Lower lobe of right lung (tissue), 2 donors: ENCODE measurements around the gene SUMO1. TPM values are rescaled to one million over a fixed set of nuclear protein-coding genes. Genes with fewer than 3 reads are reported as not detected.

Experiments used
- ATAC-seq, 2 donors: fragments of 200-7000 bp; cut with Tn5 transposase; one replicate each; pipeline ENCODE4 v1.9.1; 2020 to 2022; ENCODE audit warnings: mild to moderate bottlenecking in 2 of 2, moderate library complexity in 2 of 2
- DNase-seq: peaks from one replicate; pipeline ENCODE4 v3.0.0-alpha.2; 2020
- H3K27ac ChIP-seq: fragments of 200-600 bp; one replicate; pipeline ENCODE4 v1.8.0; 2022
- H3K27me3 ChIP-seq: fragments of 200-600 bp; one replicate; pipeline ENCODE4 v1.8.0; 2022; ENCODE audit warnings: low read depth
- H3K36me3 ChIP-seq: fragments of 200-600 bp; one replicate; pipeline ENCODE4 v1.8.0; 2022; ENCODE audit warnings: mild to moderate bottlenecking
- H3K4me1 ChIP-seq: fragments of 200-600 bp; one replicate; pipeline ENCODE4 v1.8.0; 2022
- H3K4me3 ChIP-seq: fragments of 200-600 bp; one replicate; pipeline ENCODE4 v1.8.0; 2022; ENCODE audit warnings: mild to moderate bottlenecking
- H3K9me3 ChIP-seq: fragments of 200-600 bp; one replicate; pipeline ENCODE4 v1.8.0; 2022
- intact Hi-C: fragments of 100-400 bp; cut with DNase I; formaldehyde crosslinking; loops from one replicate; pipeline ENCODE4 v1.11.0; 2022
- total RNA-seq: library from RNA; stranded (reverse); fragmentation: NEBNext Ultra II Directional; extraction: Animal tissue kit (Norgen Biotek cat#: 25700); gene quantifications from one replicate; pipeline ENCODE4 v1.2.1, GENCODE V29; 2021
- TF ChIP-seq, protein P1 (sequence below): fragments of 200-600 bp; IDR thresholded peaks from one replicate; pipeline ENCODE4 v1.8.0; 2022; ENCODE audit warnings: antibody characterized with exemption, mild to moderate bottlenecking
- donor health status: DM: no; HTN: yes; CAD: no; lungs with severe emphysema.

SUMO1 gene
- total RNA-seq, 1 donor from 2014 or later = 70.1 TPM

DNA sequence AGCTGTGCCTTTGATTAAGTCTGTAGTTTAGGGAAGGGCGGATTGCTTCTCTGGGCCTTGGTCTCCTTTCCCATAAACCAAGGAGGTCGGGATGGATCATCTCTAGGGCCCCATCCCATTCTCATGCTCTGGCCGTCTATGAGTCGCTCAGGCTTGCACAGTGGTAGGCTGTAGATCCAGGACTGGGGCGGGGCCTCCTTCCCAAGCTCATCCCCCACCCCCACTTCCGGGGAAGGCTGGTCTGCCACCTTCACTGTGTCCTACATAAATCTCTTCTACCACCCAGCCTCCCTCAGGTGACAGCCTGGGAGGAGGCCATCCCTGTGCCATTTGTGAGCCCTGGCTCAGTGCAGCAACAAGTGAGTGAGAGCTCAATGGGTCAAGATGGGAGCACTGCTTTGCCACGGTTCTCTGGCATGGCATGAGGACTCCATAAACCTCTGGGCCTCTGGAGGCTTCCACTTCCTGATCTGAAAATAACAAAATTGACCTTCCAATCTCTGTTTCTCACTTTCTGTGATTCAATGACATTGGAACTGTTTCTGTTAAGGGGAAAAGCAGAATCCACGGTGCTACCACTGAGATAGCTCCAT lies 68.5 kb downstream of the SUMO1 start:
- intact Hi-C loops = no loop called here
- no peak for ATAC-seq
- no peak for DNase-seq

DNA sequence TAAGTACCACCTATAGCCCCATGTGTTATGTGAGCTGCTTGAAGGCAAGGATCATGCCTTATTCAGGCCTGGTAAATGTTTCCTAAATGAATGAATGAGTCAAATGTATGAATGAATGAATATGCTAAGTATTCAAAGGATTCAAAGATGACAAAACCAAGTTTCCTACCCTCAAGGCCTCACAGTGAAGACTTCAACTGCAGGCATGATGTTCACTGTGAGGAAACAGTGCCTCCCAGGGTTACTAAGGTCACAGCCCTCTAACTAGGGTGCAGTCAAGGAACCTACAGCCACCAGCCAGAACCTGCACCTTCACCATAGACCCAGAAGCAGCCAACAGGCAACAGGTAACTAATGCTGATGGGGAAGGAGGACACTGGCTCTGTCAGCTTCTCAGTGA lies 69.3 kb downstream of the SUMO1 start:
- intact Hi-C loops = no loop called here
- DNase-seq (no peak), ATAC-seq (no peak)
- H3K9me3 ChIP-seq = no peaks in the 10 kb centered on the region
- H3K36me3 ChIP-seq = no peaks in the 10 kb centered on the region
- no peaks in the 10 kb centered on the region for H3K27me3 ChIP-seq
- TF ChIP-seq, protein P1, sequence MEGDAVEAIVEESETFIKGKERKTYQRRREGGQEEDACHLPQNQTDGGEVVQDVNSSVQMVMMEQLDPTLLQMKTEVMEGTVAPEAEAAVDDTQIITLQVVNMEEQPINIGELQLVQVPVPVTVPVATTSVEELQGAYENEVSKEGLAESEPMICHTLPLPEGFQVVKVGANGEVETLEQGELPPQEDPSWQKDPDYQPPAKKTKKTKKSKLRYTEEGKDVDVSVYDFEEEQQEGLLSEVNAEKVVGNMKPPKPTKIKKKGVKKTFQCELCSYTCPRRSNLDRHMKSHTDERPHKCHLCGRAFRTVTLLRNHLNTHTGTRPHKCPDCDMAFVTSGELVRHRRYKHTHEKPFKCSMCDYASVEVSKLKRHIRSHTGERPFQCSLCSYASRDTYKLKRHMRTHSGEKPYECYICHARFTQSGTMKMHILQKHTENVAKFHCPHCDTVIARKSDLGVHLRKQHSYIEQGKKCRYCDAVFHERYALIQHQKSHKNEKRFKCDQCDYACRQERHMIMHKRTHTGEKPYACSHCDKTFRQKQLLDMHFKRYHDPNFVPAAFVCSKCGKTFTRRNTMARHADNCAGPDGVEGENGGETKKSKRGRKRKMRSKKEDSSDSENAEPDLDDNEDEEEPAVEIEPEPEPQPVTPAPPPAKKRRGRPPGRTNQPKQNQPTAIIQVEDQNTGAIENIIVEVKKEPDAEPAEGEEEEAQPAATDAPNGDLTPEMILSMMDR = no peak
- no peak overlapping the region for H3K4me3 ChIP-seq
- H3K4me1 ChIP-seq = peaks cover 14% of the 10 kb centered on the region
- no peak overlapping the region for H3K27ac ChIP-seq

More for the DNA sequence above, 68.5 kb downstream of the SUMO1 start:
- Histone ChIP-seq H3K27ac (no peak overlapping the region), H3K9me3 (no peaks in the 10 kb centered on the region), H3K4me1 (peaks cover 14% of the 10 kb centered on the region), H3K36me3 (no peaks in the 10 kb centered on the region), H3K27me3 (no peaks in the 10 kb centered on the region), H3K4me3 (no peak overlapping the region)
- TF ChIP-seq, protein P1 = no peak

DNA sequence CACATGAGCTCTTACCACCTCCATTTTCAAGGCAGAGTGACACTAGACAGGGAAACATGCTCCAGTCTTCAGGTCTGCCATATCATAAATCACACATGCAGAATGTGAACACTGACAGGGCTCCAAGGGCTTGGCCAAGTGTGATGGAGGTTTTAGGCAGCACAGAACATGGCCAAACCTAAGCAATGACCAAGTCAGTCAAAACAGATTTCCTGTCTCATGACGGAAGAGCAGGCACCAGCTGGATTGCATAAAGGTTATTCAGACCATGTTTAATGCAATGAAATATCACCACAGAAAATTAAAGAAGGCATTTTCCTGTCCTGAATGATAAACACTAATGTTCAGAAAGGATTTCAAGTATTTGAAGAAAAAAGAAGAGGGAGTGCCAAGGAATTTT lies 72.5 kb downstream of the SUMO1 start:
- no peak for ATAC-seq
- Histone ChIP-seq H3K27ac (no peak overlapping the region), H3K4me1 (no peaks in the 10 kb centered on the region), H3K36me3 (no peaks in the 10 kb centered on the region), H3K27me3 (no peaks in the 10 kb centered on the region), H3K9me3 (no peaks in the 10 kb centered on the region), H3K4me3 (no peak overlapping the region)
- TF ChIP-seq, protein P1 = no peak
- intact Hi-C loops = no loop called here
- DNase-seq = no peak

DNA sequence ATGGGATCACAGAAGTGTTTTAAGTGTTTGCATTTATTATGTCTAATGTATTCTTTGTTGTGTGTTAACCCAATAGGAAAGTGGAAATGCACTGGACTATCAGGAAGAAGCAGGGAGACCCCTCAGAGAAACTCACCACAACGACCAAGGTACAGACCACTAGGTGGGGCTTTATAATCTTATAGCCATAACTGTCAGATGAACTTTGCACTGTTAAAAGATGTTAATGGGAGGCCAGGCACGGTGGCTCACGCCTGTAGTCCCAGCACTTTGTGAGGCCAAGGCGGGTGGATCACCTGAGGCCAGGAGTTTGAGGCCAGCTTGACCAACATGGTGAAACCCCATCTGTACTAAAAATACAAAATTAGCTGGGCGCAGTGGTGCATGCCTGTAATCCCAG lies 73.2 kb downstream of the SUMO1 start:
- TF ChIP-seq, protein P1 = no peak
- Histone ChIP-seq H3K36me3 (no peaks in the 10 kb centered on the region), H3K4me1 (no peaks in the 10 kb centered on the region), H3K4me3 (no peak overlapping the region), H3K27me3 (no peaks in the 10 kb centered on the region), H3K27ac (no peak overlapping the region), H3K9me3 (no peaks in the 10 kb centered on the region)
- ATAC-seq (no peak), DNase-seq (no peak)
- intact Hi-C loops = no loop called here

DNA sequence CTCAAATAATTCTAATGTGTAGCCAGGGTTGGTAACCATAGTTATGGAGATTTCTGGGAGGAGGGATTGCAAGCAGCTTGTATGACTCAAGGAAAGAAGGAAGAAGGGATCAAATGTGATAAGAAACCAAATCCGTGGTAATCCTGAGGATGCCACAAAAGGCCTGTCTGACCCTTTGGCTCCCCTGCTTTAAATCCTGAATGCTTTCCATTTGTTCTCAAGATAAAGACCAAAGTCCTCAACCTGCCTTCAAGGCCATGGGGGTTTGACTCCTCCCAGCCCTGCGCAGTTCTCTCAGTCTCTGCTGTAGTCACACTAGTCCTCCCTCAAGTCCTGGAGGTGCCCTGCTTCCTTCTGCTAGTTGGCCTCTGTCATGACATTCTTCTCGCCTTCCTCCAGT lies 74.0 kb downstream of the SUMO1 start:
- ATAC-seq = no peak
- intact Hi-C loops = no loop called here
- H3K4me1 ChIP-seq = no peaks in the 10 kb centered on the region
- H3K9me3 ChIP-seq = no peaks in the 10 kb centered on the region
- no peaks in the 10 kb centered on the region for H3K27me3 ChIP-seq
- DNase-seq = no peak
- H3K4me3 ChIP-seq = no peak overlapping the region
- no peak overlapping the region for H3K27ac ChIP-seq
- TF ChIP-seq, protein P1 = no peak
- no peaks in the 10 kb centered on the region for H3K36me3 ChIP-seq
